HG03460 (cell line): ENCODE data around the gene PCSK5.
"Not testable (repeated sequence)": the region's sequence is repeated elsewhere in the genome, so short reads cannot be mapped to it uniquely, and the experiment has no call there.

ENCODE experiments used
- ATAC-seq: cut with Tn5 transposase; IDR thresholded peaks from one replicate; pipeline ENCODE4 v1.9.1; 2021; ENCODE audit not compliant: unreplicated experiment

Gene PCSK5

DNA sequence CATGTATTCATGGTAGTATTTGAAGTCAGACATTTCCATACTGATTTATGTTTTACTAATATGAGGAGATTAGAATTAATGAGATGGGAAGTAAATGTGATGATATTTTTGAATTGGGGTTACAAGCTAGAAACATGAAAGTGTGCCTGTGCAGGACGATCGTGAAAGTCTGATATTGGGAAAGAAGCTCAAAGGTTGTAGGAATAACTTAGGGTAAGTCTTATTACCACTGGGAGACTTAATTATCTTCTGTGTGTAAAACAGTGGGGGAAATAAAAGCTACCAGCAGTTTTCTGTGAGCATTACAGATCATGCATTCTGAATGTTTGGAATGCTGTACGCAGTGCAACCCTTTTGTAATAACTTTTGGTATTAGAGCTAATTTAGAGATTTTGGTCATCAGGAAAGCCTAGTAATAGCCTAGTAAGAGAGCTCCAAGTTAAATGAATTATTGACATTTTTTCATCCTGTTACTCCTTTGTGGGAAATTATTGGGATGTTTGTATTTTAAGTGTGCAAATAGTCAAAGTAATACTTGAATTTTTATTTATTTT lies 153.9 kb downstream of the PCSK5 start:
- no peak for ATAC-seq

DNA sequence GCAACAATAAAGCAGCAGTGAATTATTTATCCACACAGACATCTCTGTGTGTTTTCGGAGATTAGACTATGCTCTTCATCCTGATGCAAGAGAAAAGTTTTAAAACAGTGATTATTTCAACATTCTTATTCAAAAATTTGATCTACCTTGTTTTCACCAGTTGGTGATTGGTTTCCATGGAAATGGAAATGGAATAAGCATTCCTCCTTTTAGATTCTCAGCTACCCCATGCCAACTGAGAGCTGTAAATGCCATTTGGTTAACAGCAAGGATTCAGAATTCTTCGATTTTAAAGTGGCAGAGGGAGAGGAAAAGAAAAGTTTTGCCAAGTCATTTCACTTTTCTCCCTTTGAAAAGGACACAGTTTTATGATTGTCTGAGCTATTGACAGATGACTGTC lies 154.7 kb downstream of the PCSK5 start:
- ATAC-seq, result no peak

DNA sequence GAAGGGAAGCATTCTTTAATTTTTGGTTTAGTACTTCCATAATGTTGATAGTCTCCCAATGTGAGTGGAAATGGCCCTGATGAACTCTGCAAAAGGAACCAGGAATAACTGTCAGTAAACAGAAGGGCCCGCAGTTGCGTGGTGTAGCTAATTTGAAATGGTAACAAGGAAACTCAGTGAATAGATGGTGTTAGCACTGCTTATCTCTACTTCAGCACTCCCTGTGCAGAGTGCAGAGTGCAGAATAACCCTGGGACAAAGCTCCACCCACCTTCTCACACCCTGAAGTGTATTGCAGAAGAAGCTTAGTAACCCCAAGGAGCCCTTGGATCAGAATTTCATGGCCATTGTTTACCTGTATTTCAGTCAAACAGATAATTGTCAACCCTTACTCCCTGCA lies 158.9 kb downstream of the PCSK5 start:
- no peak for ATAC-seq

- ATAC-seq, result no peak
These were observed 177.2 kb downstream of the PCSK5 start for GRCh38 chr9:76067696-76068095.

- ATAC-seq, result no peak
These were observed 187.1 kb downstream of the PCSK5 start for GRCh38 chr9:76077537-76077936.

- ATAC-seq, result not testable (repeated sequence)
These were observed 190.8 kb downstream of the PCSK5 start for GRCh38 chr9:76081281-76081680.

GRCh38 chr9:76082057-76082456 lies 191.6 kb downstream of the PCSK5 start:
- no peak for ATAC-seq

- no peak for ATAC-seq
These were observed 195.1 kb downstream of the PCSK5 start for GRCh38 chr9:76085596-76085995.

GRCh38 chr9:76086539-76086938 lies 196.1 kb downstream of the PCSK5 start:
- no peak for ATAC-seq

DNA sequence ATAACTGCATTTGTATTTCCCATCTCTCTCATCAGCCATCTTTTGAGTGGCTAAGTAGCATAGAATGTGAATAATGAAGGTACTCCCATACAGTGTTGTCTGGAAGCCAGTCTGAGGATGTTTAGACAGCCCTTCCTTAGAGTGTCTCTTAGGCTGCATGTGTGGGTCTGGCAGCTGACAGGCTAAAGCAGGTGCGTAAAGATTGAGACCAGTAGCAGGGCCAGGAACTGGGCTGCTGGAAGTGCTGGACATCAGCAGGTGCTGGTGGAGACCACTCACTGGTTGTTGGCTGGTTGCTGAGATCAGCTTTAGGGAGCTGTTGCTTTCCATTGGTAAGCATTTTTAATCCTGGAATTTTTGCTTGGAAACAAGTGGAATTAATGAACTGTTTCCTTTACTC lies 197.5 kb downstream of the PCSK5 start:
- ATAC-seq, result no peak

DNA sequence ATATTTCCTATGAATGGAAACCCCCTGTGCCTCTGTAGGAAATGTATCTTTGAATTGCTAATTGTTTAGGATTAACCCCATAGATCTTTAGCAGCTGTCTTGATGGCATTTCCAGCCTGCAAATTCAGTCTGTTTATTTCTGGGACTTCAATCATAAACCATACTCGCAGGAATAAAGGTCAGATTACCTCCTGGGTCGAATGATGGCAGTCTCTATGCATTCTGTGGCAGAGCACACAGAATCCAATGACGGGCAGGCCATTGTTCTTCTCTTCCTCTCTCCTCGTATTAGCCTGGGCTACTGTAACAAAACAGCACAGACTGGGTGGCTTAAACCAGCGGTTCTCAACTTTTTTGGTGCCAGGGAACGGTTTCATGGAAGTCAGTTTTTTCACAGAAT lies 199.9 kb downstream of the PCSK5 start:
- ATAC-seq, result no peak

GRCh38 chr9:76090909-76091308 lies 200.4 kb downstream of the PCSK5 start:
- ATAC-seq, result no peak

DNA sequence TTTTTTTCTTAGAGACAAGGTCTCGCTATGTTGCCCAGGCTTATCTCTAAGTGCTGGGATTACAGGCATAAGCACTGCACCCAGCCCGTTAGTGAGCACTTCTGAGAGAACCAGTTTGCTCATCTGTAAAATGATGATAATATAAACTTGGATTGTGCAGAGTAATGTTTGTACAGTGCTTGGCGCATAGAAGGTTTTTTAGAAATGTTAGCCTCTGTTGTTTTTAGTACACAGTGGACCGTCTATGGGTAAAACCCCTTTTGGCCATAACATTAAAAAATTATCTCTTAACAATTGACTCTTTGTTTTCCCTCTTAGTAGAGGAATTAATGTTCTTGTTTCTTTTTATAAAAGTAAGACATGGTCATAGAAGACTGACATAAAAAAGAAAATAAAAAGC lies 202.1 kb downstream of the PCSK5 start:
- ATAC-seq, result no peak

DNA sequence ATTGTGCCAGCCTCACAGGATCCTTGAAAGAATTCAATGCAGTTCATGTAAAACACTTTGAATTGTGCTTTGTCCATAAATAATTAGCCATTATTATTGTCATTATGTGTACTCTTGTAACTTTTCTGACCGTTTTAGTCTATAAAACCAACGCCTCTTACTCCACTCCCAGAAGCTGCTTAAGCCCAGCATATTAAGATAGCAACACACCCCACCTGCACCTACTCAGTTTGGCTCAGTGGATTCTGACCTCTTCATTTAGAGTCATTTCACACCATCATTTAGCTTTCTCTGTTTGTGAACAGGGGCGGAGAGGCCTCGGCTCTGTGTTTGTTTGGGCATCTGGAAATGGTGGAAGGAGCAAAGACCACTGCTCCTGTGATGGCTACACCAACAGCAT lies 205.1 kb downstream of the PCSK5 start:
- no peak for ATAC-seq

- no peak for ATAC-seq
These were observed 209.0 kb downstream of the PCSK5 start for GRCh38 chr9:76099516-76099915.

- no peak for ATAC-seq
These were observed 210.6 kb downstream of the PCSK5 start for GRCh38 chr9:76101075-76101474.

GRCh38 chr9:76101491-76101890 lies 211.0 kb downstream of the PCSK5 start:
- no peak for ATAC-seq

GRCh38 chr9:76101947-76102346 lies 211.5 kb downstream of the PCSK5 start:
- ATAC-seq, result no peak

DNA sequence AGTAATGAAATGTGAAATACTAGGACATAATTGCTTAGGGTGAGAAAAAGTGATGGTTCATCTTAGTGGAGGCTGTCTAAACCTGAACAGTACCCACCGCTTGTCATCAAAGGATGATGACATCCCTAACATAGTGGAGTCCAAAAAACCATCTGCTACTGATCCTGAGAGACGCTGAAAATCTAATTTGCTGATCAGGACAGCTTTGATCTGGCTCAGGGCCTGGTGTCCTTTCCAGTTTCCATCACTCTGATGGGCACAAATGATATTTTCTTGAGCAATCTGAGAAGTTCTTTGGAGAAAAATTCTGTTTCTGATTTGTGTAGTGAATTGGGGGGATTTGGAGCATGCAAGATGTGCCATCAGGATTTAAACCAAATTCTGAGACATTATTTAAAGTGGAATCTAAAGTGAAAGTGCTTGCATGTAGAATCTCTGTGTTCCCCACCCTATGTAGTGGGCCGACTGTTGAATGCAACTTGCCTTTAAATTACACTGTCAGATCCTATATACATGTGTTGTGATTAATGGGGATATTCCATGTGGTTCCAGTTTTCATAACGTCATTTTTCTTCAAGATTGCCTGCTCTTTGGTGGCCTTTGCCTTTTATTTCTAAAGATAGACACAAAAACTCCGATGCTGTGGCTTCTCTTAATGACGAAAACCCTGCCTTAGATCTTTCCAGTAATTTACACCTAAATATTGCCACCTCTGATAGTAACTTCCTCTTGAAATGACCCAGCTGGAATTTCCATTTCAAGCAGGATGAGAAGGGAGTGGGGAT lies 213.2 kb downstream of the PCSK5 start:
- no peak for ATAC-seq

- no peak for ATAC-seq
These were observed 217.0 kb downstream of the PCSK5 start for GRCh38 chr9:76107482-76107881.

DNA sequence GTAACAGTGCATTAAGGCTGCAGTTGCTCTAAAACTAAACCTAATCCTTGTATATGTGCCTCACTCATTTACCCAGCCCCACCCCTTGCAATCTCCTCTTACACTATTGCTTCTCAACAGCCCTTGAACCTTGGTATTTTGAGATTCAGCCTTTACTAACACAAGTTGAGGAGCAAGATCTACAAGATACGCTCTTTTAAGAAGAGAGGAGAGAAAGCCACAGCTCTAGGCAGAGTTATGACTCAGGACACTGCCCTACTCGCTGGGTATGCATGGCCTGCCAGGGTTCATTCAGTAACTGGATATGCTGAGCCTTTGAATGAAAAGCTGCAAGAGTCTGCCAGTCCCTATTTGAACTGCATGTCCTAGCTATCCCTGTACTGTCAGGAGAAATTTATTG lies 219.5 kb downstream of the PCSK5 start:
- no peak for ATAC-seq

GRCh38 chr9:76112151-76112550 lies 221.7 kb downstream of the PCSK5 start:
- no peak for ATAC-seq

GRCh38 chr9:76114144-76114543 lies 223.7 kb downstream of the PCSK5 start:
- ATAC-seq, result no peak
